Epithelial cell of proximal tubule (primary cell): ENCODE data around the gene SYTL3. TPM values are rescaled to one million over a fixed set of nuclear protein-coding genes. Genes with fewer than 3 reads are reported as not detected.

Source experiments
- DNase-seq: peaks from one replicate; pipeline ENCODE4 v3.0.0-alpha.2; 2011; ENCODE audit warnings: low read depth
- H3K4me3 ChIP-seq: 2 replicates; pipeline ENCODE4 v1.5.1; 2011; ENCODE audit warnings: low read depth, mild to moderate bottlenecking, low read length
- CTCF ChIP-seq: conservative IDR thresholded peaks from 2 replicates; pipeline ENCODE4 v1.5.1; 2012; ENCODE audit warnings: low read depth, mild to moderate bottlenecking, low read length
- total RNA-seq: library from RNA; depleted of rRNA; stranded (reverse); fragments of >200 nt; gene quantifications from 2 replicates; pipeline ENCODE4 v1.2.3, GENCODE V29; 2015

Gene SYTL3
- total RNA-seq, 1 donor from 2014 or later = 11.0 TPM

DNA sequence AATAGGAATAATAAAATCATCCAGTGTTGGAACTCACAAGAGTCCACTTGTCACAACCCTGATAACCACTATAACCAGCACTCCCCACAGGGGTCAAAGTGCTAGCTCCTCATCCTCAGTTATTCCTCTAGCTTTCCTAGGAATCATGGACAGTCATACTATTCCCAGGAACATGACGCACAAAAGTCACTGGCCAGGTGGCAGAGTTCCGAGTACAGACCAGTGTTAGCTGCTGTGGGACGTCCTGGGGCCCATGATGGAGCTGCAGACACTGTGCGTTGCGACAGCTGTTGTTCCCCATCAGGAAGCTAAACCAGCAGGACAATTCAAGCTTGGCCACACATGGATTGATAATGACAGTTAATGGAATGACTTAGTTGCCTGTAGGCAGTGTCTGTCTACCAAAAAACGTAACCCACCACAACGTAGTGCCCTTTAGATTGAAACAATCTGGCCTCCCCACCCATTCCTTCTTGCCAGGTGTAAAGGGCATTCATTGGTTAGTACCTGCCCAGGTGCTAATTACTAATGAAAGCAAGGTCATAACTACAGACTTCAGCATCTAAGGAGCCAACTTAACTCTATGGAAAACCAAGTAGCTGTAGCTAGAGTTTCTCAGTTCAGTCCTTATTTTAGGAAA lies 151.9 kb downstream of the SYTL3 start:
- no peak overlapping the region for H3K4me3 ChIP-seq
- no peak for TF ChIP-seq CTCF
- no peak for DNase-seq

DNA sequence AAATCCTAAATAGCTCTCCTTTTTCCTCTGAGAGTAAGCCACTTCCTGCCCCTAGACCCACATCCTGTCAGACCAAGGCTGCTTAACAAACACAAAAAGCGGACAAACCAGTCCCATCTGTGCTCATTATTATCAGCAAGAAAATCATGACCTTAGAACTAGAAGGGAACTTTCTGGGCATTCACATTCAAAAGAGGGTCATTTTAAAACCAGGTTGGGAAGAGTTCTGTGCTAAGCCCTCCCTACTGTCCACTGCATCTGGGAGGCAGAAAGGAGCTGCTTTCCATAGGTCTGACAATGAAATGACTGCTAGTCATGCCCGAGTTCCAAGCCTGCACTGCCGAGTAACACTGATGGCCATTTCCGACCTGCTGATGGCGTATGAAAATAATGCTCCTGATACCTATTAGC lies 153.9 kb downstream of the SYTL3 start:
- no peak for DNase-seq

DNA sequence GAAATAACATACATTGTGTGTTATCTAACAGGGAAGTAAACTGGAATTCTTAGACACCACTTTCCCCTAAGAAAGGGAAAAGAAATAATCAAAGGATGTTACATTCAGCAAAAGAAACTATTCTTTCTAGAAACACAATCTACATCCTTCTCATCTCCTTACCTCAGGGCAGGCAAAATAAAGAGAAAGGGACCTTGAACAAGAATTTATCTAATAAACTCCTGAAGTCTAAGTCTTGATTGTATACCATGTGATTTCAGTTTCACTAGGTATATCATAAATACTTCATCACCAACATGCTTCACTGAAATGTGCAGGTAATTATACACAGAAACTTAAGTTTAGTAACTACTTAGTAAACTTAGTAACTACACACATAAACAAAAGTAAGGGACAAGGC lies 154.4 kb downstream of the SYTL3 start:
- no peak for TF ChIP-seq CTCF
- no peak overlapping the region for H3K4me3 ChIP-seq
- no peak for DNase-seq

More for the DNA sequence above, 153.9 kb downstream of the SYTL3 start:
- TF ChIP-seq CTCF = no peak
- no peak overlapping the region for H3K4me3 ChIP-seq

GRCh38 chr6:158805698-158806377 lies 156.0 kb downstream of the SYTL3 start:
- no peak for TF ChIP-seq CTCF
- DNase-seq = no peak
- H3K4me3 ChIP-seq = no peak overlapping the region

GRCh38 chr6:158807515-158808441 lies 157.9 kb downstream of the SYTL3 start:
- TF ChIP-seq CTCF = peak; percentile 6
- no peak for DNase-seq
- no peak overlapping the region for H3K4me3 ChIP-seq

GRCh38 chr6:158808442-158808833 lies 158.6 kb downstream of the SYTL3 start:
- no peak overlapping the region for H3K4me3 ChIP-seq
- no peak for TF ChIP-seq CTCF
- no peak for DNase-seq
